ENCODE data around the gene PRKAA1.
"Not testable (repeated sequence)": the region's sequence is repeated elsewhere in the genome, so short reads cannot be mapped to it uniquely, and the experiment has no call there.

Gene PRKAA1

GRCh38 chr5:40825461-40826043 lies 27.4 kb upstream of the PRKAA1 start:
- DNase-seq, result peak; percentile 59

GRCh38 chr5:40823459-40823858 lies 25.3 kb upstream of the PRKAA1 start:
- DNase-seq, result no peak

DNA sequence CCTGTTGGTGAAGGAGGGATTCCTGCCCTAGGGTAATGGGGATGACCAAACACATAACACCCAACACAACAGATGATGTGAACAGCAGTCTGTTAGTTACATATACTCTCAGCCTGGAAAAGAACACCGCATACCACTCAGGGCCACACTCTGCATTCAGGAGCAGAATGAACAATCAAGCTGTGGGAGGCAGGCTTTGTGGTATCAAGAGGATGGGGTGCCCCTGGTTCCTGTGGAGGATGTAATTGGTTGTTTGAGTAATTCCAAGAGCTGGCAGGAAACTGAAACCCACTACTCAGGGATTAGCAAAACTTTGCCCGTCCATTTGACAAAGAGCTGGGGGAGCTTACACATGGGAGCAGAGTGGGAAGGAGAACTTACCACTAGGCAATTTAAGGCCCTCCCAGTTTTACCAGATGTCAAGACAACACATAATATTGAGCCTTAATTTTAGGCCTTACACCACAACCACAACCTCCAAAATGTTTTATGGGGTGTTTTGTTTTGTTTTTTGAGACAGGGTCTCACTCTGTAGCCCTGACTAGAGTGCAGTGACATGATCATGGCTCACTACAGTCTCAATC lies 15.6 kb upstream of the PRKAA1 start:
- no peak for DNase-seq

GRCh38 chr5:40812125-40812524 lies 14.0 kb upstream of the PRKAA1 start:
- DNase-seq, result no peak

DNA sequence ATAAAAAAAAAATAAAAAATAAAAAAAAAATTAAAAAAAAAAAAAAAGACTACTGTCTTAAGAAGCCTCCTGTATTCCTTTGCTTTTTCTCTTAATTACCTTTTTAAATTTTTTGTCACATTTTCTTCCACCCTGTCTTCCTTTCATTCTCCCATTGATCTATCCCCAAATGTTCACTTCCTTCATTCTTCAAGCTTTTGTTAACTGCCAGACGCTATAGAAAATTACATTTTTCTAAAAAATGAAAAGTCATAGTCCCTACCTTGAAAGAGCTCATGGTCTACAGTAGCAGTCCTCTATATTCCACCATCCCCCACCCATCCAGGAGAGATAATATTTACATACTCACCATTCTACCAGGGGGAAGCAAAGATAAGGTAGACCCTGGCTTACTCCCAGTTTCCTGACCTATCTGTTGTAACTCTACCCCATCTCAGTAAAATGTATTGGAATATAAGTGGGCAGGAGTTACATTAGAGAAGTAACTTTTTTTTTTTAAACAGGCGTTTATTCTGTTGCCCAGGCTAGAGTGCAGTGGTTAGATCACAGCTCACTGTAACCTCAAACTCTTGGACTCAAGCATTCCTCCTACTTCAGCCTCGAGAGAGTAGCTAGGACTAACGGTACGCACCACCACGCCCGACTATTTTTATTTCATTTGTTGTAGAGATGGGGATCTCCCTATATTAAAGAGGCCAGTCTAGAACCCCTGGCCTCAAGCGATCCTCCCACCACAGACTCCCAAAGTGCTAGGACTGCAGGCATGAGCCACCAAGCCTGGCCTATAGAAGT lies 3.8 kb upstream of the PRKAA1 start:
- DNase-seq, result peak; percentile 97

DNA sequence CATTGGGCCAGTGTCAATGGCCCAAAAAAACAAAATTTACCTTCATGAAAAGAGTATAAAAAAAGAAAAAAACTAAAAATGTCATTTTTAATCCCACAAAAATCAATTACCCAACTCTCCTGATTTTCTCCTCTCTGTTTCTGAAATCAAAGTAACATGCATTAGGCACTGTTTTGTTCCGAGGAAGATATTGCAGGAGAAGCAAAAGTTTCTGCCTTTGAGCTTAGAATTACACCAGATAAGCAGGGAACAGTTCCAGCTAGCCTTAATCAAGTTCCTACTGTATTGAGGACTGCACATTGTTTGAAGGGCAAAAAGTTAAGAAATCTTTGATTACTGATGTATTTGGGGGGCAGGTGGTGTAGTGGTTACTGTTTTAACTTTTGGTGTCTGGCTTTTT lies 1.1 kb upstream of the PRKAA1 start:
- DNase-seq, result peak; percentile 53

- no peak for DNase-seq
These were observed 632 bp upstream of the PRKAA1 start for GRCh38 chr5:40798801-40799210.

DNA sequence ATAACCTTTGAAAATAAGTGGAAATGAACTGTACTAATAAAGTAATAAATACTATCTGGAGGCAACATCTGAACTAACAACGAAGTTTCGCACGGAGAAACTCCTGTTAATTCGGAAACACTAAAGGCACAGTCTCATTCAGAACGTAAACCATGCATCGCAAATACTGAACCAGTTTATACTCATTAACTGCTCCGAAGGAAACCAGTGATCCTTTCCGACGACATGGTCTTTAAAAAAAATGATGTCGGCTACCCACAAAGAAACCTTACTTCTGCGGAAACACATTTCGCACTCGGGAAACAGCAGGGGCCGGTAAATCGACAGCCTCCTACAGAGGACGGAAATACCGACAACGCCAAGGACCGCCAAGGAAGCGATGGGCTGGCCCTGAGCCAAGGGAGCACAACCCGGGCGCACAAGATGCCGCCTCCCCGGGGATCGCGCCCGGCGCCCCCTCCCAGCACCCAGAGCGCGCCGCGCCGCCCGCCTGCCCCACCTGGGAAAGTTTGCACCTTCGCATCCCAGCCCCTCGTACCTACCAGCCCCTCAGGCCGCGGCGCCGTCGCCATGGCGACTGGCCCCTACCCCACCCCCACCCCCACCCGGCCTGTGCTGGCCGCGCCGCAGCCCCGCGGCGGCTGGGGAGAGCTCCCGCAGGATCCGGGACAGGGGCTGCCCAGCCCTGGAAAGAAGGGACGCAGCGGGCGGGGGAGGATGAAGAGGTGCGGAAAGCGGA lies 732 bp downstream of the PRKAA1 start:
- DNase-seq, result peak; percentile 89

DNA sequence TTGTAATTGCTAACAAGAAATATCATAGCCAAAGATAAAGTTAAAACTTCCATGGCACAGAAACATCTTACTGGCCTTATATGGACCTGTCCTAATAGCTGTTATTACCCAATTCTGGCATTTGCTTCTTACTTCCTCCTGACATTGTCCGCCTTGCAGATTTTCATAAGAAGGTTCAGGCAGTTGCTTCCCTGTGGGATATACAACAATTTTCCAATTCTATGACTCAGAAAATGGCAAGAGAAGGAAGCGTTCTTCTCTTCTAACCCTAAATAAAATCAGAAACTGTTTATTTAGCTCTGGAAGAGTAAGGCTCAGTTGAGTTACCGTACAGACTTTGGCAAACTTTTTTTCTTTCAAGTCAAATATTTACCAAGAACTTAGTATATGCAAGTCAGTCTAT lies 1.7 kb downstream of the PRKAA1 start:
- DNase-seq, result peak; percentile 45

- not testable (repeated sequence) for DNase-seq
These were observed 3.3 kb downstream of the PRKAA1 start for GRCh38 chr5:40794877-40795276.

DNA sequence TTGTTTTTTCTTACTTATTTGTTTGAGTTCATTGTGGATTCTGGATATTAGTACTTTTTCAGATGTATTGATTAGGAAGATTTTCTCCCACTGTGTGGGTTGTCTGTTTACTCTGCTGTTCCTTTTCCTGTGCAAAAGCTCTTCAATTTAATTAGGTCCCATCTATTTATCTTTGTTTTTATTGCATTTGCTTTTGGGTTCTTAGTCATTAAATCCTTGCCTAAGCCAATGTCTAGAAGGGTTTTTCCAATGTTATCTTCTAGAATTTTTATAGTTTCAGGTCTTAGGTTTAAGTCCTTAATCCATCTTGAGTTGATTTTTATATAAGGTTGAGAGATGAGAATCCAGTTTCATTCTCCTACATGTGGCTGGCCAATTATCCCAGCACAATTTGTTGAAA lies 3.8 kb downstream of the PRKAA1 start:
- DNase-seq, result not testable (repeated sequence)

- DNase-seq, result not testable (repeated sequence)
These were observed 5.5 kb downstream of the PRKAA1 start for GRCh38 chr5:40792691-40793090.

DNA sequence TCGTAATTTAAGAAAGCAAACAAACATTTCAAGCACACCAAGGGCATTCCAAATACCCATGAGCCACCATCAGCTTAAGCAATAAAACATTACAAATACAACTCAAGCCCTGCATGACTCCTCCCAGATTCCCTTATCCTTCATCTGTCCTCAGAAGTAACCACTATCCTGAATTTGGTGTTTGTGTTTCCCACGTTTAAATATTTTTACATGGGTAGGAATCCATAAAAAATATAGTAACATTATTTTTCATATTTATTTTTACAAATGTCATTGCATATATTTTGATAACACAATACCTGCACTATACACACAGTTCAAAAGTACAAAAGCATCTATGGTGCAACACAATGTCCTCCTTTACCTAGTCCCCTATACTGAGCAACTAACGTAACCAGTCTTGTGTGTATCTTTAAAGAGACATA lies 6.4 kb downstream of the PRKAA1 start:
- peak; percentile 42 for DNase-seq

GRCh38 chr5:40790947-40791593 lies 7.1 kb downstream of the PRKAA1 start:
- no peak for DNase-seq

DNA sequence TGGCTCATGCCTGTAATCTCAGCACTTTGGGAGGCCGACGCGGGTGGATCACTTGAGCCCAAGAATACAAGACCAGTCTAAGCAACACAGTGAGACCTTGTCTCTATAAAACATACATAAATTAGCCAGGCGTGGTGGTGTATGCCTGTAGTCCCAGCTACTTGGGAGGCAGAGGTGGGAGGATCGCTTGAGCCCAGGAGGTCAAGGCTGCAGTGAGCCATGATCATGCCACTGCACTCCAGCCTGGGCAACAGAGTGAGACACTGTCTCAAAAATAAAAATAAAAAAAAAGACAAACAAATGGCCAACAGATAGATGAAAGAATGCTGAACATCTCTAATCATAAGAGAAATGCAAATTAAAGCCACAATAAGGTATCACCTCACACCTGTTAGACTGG lies 9.2 kb downstream of the PRKAA1 start:
- DNase-seq, result not testable (repeated sequence)

GRCh38 chr5:40787986-40788385 lies 10.2 kb downstream of the PRKAA1 start:
- no peak for DNase-seq

GRCh38 chr5:40786664-40787063 lies 11.5 kb downstream of the PRKAA1 start:
- DNase-seq, result not testable (repeated sequence)

DNA sequence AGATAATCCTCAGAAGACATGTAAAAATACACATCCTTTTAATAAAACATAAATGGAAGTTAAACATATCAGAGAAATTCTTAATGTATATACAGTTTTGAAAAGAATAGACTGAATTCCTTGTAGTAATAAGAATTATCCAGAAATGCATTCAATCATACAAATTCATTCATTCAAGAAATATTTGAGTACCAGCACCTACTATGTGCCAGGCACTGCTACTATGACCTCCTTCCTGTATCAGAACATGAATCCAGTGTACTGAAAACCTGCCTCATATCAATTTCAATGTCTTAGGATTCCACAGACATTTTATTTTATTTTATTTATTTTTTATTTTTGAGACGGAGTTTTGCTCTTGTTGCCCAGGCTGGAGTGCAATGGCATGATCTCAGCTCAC lies 13.3 kb downstream of the PRKAA1 start:
- no peak for DNase-seq

GRCh38 chr5:40784027-40784653 lies 14.0 kb downstream of the PRKAA1 start:
- no peak for DNase-seq

- DNase-seq, result no peak
These were observed 16.2 kb downstream of the PRKAA1 start for GRCh38 chr5:40781843-40782409.

- no peak for DNase-seq
These were observed 17.3 kb downstream of the PRKAA1 start for GRCh38 chr5:40780858-40781257.

GRCh38 chr5:40780199-40780598 lies 18.0 kb downstream of the PRKAA1 start:
- DNase-seq, result no peak
